H1 (cell line): ENCODE measurements around the gene MCCC1. TPM values are rescaled to one million over a fixed set of nuclear protein-coding genes. Genes with fewer than 3 reads are reported as not detected.

Source experiments
- BRCA1 ChIP-seq: IDR thresholded peaks from 2 replicates; pipeline ENCODE4 v1.6.1; 2012; ENCODE audit warnings: low read depth, low read length, improper control_type of control experiment
- FOSL1 ChIP-seq: IDR thresholded peaks from 2 replicates; pipeline ENCODE4 v1.6.1; 2011; ENCODE audit warnings: mild to moderate bottlenecking, low read depth, low read length, moderate library complexity; ENCODE audit not compliant: insufficient read depth
- GTF2F1 ChIP-seq: IDR thresholded peaks from 2 replicates; pipeline ENCODE4 v1.6.1; 2012; ENCODE audit warnings: low read depth, low read length, improper control_type of control experiment, borderline replicate concordance
- POU5F1 ChIP-seq: IDR thresholded peaks from 2 replicates; pipeline ENCODE4 v1.6.1; 2011; ENCODE audit warnings: low read depth, mild to moderate bottlenecking, low read length, moderate library complexity
- polyA plus RNA-seq, 7 experiments: library from polyadenylated mRNA; depleted of rRNA in 3 of 7; stranded (reverse) in 5 of 7; unstranded in 2 of 7; fragments of >200 nt in 5 of 7; fragments of 200-250 nt in 2 of 7; gene quantifications; 1 replicate in 5 of 7; 2 replicates in 1 of 7; 4 replicates in 1 of 7; pipeline versions ENCODE4 v1.2.1 to v1.2.3, GENCODE V29; 2011 to 2013; ENCODE audit warnings: missing spikeins in 2 of 7, mixed read lengths in 2 of 7
- total RNA-seq: library from RNA; stranded (reverse); fragmentation: NEBNext Ultra II Directional; extraction: Animal tissue kit (Norgen Biotek cat#: 25700); gene quantifications from 2 replicates; pipeline ENCODE4 v1.2.1, GENCODE V29; 2021

Gene MCCC1
- total and polyA plus RNA-seq, 2 of the 8 experiments (the other 6 are each of a cell fraction or from before 2014, with no cell fraction given): 10.8 to 21.5 TPM

- no peak for TF ChIP-seq BRCA1
- TF ChIP-seq POU5F1: no peak
- TF ChIP-seq GTF2F1: peak; percentile 71
- TF ChIP-seq FOSL1: no peak
These were observed at the start of gene MCCC1 (continued) for GRCh38 chr3:183099026-183099837.
